NCI-H1105 treated with DMSO at 0.1 percent for 48 hours (cell line): ENCODE measurements around the gene CTSS.
"Not testable (repeated sequence)": the region's sequence is repeated elsewhere in the genome, so short reads cannot be mapped to it uniquely, and the experiment has no call there.

Experiments used
- DNase-seq: peaks from one replicate; lab custom pipeline; 2025; lab: John Stamatoyannopoulos, UW

CTSS gene

GRCh38 chr1:150775276-150775675 is 9.7 kb upstream of the CTSS start:
- DNase-seq: no peak

- no peak for DNase-seq
These were observed 6.7 kb upstream of the CTSS start for GRCh38 chr1:150772326-150772725.

- DNase-seq: not testable (repeated sequence)
These were observed 2.1 kb upstream of the CTSS start for GRCh38 chr1:150767704-150768103.

GRCh38 chr1:150765977-150766301 is 361 bp upstream of the CTSS start:
- DNase-seq: not testable (repeated sequence)

GRCh38 chr1:150764617-150765101 is 919 bp downstream of the CTSS start:
- DNase-seq: no peak

GRCh38 chr1:150763018-150763417 is 2.6 kb downstream of the CTSS start:
- no peak for DNase-seq

GRCh38 chr1:150762552-150762951 is 3.0 kb downstream of the CTSS start:
- DNase-seq: no peak

GRCh38 chr1:150761801-150762200 is 3.8 kb downstream of the CTSS start:
- no peak for DNase-seq

GRCh38 chr1:150760013-150760412 is 5.6 kb downstream of the CTSS start:
- no peak for DNase-seq

GRCh38 chr1:150753416-150753815 is 12.2 kb downstream of the CTSS start:
- DNase-seq: no peak

GRCh38 chr1:150751443-150751842 is 14.1 kb downstream of the CTSS start:
- DNase-seq: no peak

- DNase-seq: no peak
These were observed 15.8 kb downstream of the CTSS start for GRCh38 chr1:150749720-150750311.

GRCh38 chr1:150748878-150749719 is 16.5 kb downstream of the CTSS start:
- no peak for DNase-seq

GRCh38 chr1:150730130-150730721 is 35.4 kb downstream of the CTSS start:
- DNase-seq: no peak

GRCh38 chr1:150724336-150724735 is 41.2 kb downstream of the CTSS start:
- DNase-seq: no peak

- no peak for DNase-seq
These were observed 44.9 kb downstream of the CTSS start, which contains the start of gene HORMAD1 for GRCh38 chr1:150720703-150721102. Gene HORMAD1 (minus strand): TSS chr1:150720895. CDS start chr1:150719505, 1,390 bp downstream.

- no peak for DNase-seq
These were observed 45.5 kb downstream of the CTSS start for GRCh38 chr1:150720098-150720497.

- DNase-seq: no peak
These were observed 47.2 kb downstream of the CTSS start for GRCh38 chr1:150718225-150718891.

GRCh38 chr1:150709031-150709430 is 56.5 kb downstream of the CTSS start:
- DNase-seq: not testable (repeated sequence)

GRCh38 chr1:150708595-150708994 is 57.0 kb downstream of the CTSS start:
- DNase-seq: no peak

GRCh38 chr1:150706091-150706490 is 59.5 kb downstream of the CTSS start:
- DNase-seq: no peak

GRCh38 chr1:150703427-150703826 is 62.2 kb downstream of the CTSS start:
- DNase-seq: no peak
